B cell (primary cell): ENCODE measurements around the gene VSIG10L. TPM values are rescaled to one million over a fixed set of nuclear protein-coding genes. Genes with fewer than 3 reads are reported as not detected.
A peak's percentile ranks its signal among the peaks of the same experiment; 100 is the strongest.

Experiments used
- ATAC-seq: fragments of 200-7000 bp; cut with Tn5 transposase; one replicate; pipeline ENCODE4 v1.10.0; 2021; ENCODE audit warnings: low read depth, mild to moderate bottlenecking, moderate number of reproducible peaks, moderate library complexity
- CTCF ChIA-PET: fragments of 350-600 bp; sonication (Branson Sonifier 250); formaldehyde crosslinking; loops from one replicate; lab custom pipeline; 2021; ENCODE audit warnings: antibody characterized with exemption, inconsistent platforms; lab: Charles Lee
- POLR2A ChIA-PET: fragments of 350-600 bp; sonication (Branson Sonifier 250); formaldehyde crosslinking; loops from one replicate; lab custom pipeline; 2021; ENCODE audit warnings: antibody characterized with exemption; lab: Charles Lee
- DNase-seq: peaks from one replicate; pipeline ENCODE4 v3.0.0; 2013
- H2AFZ ChIP-seq: 2 replicates; pipeline ENCODE4 v1.6.1; 2012; ENCODE audit warnings: mild to moderate bottlenecking, low read depth, low read length; ENCODE audit not compliant: insufficient read depth, poor library complexity, severe bottlenecking
- H3K27ac ChIP-seq, 2 donors: 1 replicate in 1 of 2; 2 replicates in 1 of 2; pipeline ENCODE4 v1.5.1; 2012 to 2013; ENCODE audit warnings: low read length in 2 of 2, mild to moderate bottlenecking in 2 of 2, moderate library complexity in 1 of 2
- H3K27me3 ChIP-seq, 4 experiments: fragments of 200-600 bp in 1 of 4; sonication (generic) in 1 of 4; replicated peaks in 1 of 4; 1 replicate in 2 of 4; 2 replicates in 2 of 4; pipeline versions ENCODE4 v1.6.1 to v1.7.0; 2013 to 2016; ENCODE audit warnings: low read length in 3 of 4, mild to moderate bottlenecking in 2 of 4, mixed read lengths in 1 of 4, moderate library complexity in 1 of 4; ENCODE audit not compliant: insufficient read depth in 4 of 4, control insufficient read depth in 3 of 4; ENCODE audit errors: control extremely low read depth in 1 of 4
- H3K36me3 ChIP-seq, 2 experiments: replicated peaks in 1 of 2; 1 replicate in 1 of 2; 2 replicates in 1 of 2; pipeline versions ENCODE4 v1.6.1 to v1.7.1; 2013; ENCODE audit warnings: low read length in 1 of 2; ENCODE audit not compliant: insufficient read depth in 2 of 2, control insufficient read depth in 1 of 2; ENCODE audit errors: control extremely low read depth in 1 of 2, extremely low read depth in 1 of 2
- H3K4me1 ChIP-seq, 2 donors: fragments of 200-600 bp in 1 of 2; sonication (generic) in 1 of 2; 1 replicate in 1 of 2; 2 replicates in 1 of 2; pipeline versions ENCODE4 v1.5.1 to v1.6.1; 2013 to 2017; ENCODE audit warnings: low read length in 2 of 2; ENCODE audit not compliant: control insufficient read depth in 2 of 2, insufficient read depth in 2 of 2
- H3K4me2 ChIP-seq: replicated peaks from 2 replicates; pipeline ENCODE3; 2012; ENCODE audit warnings: mild to moderate bottlenecking, low read depth, low read length; ENCODE audit not compliant: poor library complexity, severe bottlenecking
- H3K4me3 ChIP-seq, 5 experiments: fragments of 200-600 bp in 1 of 5; sonication (generic) in 1 of 5; 1 replicate in 3 of 5; 2 replicates in 2 of 5; pipeline versions ENCODE4 v1.5.1 to v1.7.0; 2011 to 2016; ENCODE audit warnings: low read length in 4 of 5, mild to moderate bottlenecking in 4 of 5, low read depth in 2 of 5, control low read depth in 1 of 5, moderate library complexity in 1 of 5; ENCODE audit not compliant: insufficient read depth in 1 of 5; ENCODE audit errors: control extremely low read depth in 1 of 5, extremely low read depth in 1 of 5
- H3K79me2 ChIP-seq: fragments of 200-600 bp; sonication (generic); one replicate; pipeline ENCODE4 v1.6.0; 2016; ENCODE audit warnings: low read length; ENCODE audit not compliant: control insufficient read depth, insufficient read depth
- H3K9ac ChIP-seq: fragments of 200-600 bp; sonication (generic); 2 replicates; pipeline ENCODE4 v1.6.1; 2017; ENCODE audit warnings: mild to moderate bottlenecking, low read length, moderate library complexity
- H3K9me3 ChIP-seq, 3 donors: one replicate each; pipeline versions ENCODE4 v1.6.1 to v1.7.1; 2013; ENCODE audit warnings: low read length in 2 of 3; ENCODE audit not compliant: control insufficient read depth in 2 of 3, insufficient read depth in 1 of 3; ENCODE audit errors: control extremely low read depth in 1 of 3
- H4K20me1 ChIP-seq: 2 replicates; pipeline ENCODE4 v1.6.0; 2012; ENCODE audit warnings: mild to moderate bottlenecking, low read length; ENCODE audit not compliant: insufficient read depth, control insufficient read depth, poor library complexity, severe bottlenecking
- H3K27ac Mint-ChIP-seq: one replicate; pipeline ENCODE4 v1.8.0; 2021; ENCODE audit warnings: mixed read lengths
- H3K27me3 Mint-ChIP-seq: one replicate; pipeline ENCODE4 v1.8.0; 2021; ENCODE audit warnings: mixed read lengths
- H3K4me1 Mint-ChIP-seq: one replicate; pipeline ENCODE4 v1.8.0; 2021; ENCODE audit warnings: mixed read lengths
- H3K4me3 Mint-ChIP-seq: one replicate; pipeline ENCODE4 v1.8.0; 2021; ENCODE audit warnings: mixed read lengths
- H3K9me3 Mint-ChIP-seq: one replicate; pipeline ENCODE4 v1.8.0; 2022; ENCODE audit warnings: mixed read lengths; ENCODE audit not compliant: insufficient read depth
- CTCF ChIP-seq: fragments of 200-600 bp; IDR thresholded peaks from one replicate; pipeline ENCODE4 v1.8.0; 2022; ENCODE audit warnings: antibody characterized with exemption, mild to moderate bottlenecking
- EZH2 ChIP-seq: IDR thresholded peaks from 2 replicates; pipeline ENCODE4 v1.6.1; 2012; ENCODE audit warnings: borderline replicate concordance, low read depth, mild to moderate bottlenecking, moderate library complexity, low read length; ENCODE audit not compliant: insufficient read depth, poor library complexity, severe bottlenecking
- WGBS: methylation state at CpG from one replicate; pipeline ENCODE4 v1.1.5; 2013; ENCODE audit warnings: missing lambda C conversion rate; ENCODE audit not compliant: insufficient coverage; 5-methylcytosine and 5-hydroxymethylcytosine counted together
- intact Hi-C: fragments of 100-400 bp; cut with micrococcal nuclease; formaldehyde crosslinking; loops from one replicate; pipeline ENCODE4 v1.10.0; 2022
- polyA plus RNA-seq: library from polyadenylated mRNA; depleted of rRNA; stranded (reverse); fragments of >200 nt; gene quantifications from 2 replicates; pipeline ENCODE4 v1.2.3, GENCODE V29; 2012
- total RNA-seq, 2 donors: library from RNA; stranded (reverse); fragments of 120-200 nt in 1 of 2; gene quantifications; 1 replicate in 1 of 2; 2 replicates in 1 of 2; pipeline versions ENCODE4 v1.2.3 to v1.2.4, GENCODE V29; 2013 to 2022

VSIG10L gene
- total and polyA plus RNA-seq, 2 donors (not counting 1 experiment from before 2014, with no cell fraction given) = 1.3 to 1.7 TPM

GRCh38 chr19:51372021-51372648 is 30.2 kb upstream of the VSIG10L start:
- POLR2A ChIA-PET = no interaction called here

More at GRCh38 chr19:51372021-51372648, 30.2 kb upstream of the VSIG10L start:
- Histone ChIP-seq H4K20me1 (no peaks in the 10 kb centered on the region), H2AFZ (peak overlapping the region; percentile 38), H3K27me3 (no peaks in the 10 kb centered on the region), H3K9ac (no peak overlapping the region), H3K9me3 (no peaks in the 10 kb centered on the region), H3K79me2 (no peaks in the 10 kb centered on the region), H3K4me3 (no peak overlapping the region), H3K36me3 (no peaks in the 10 kb centered on the region), H3K4me2 (peak overlapping the region; percentile 19), H3K4me1 (peaks cover 0 to 19% of the 10 kb centered on the region in 2 donors), H3K27ac (no peak overlapping the region)
- DNase-seq = no peak
- intact Hi-C loops = no loop called here
- no peak for ATAC-seq
- WGBS = 82% methylated on average over 18 of the region's 18 CpGs
- CTCF ChIA-PET = interaction anchor here (0.9 to 1.6 kb wide), 2 partner anchors 32 to 46 kb away, joined by 3 read pairs; partner anchors contain the start of gene SIGLEC10
- peaks cover 15% of the 10 kb centered on the region for H3K4me1 Mint-ChIP-seq
- no peak overlapping the region for H3K4me3 Mint-ChIP-seq
- no peak overlapping the region for H3K27ac Mint-ChIP-seq
- TF ChIP-seq CTCF (no peak), EZH2 (no peak)
- H3K27me3 Mint-ChIP-seq = no peaks in the 10 kb centered on the region
- H3K9me3 Mint-ChIP-seq = no peaks in the 10 kb centered on the region
